SKM-1 (cell line): ENCODE data around the gene CRAT.
"Not testable (repeated sequence)": the region's sequence is repeated elsewhere in the genome, so short reads cannot be mapped to it uniquely, and the experiment has no call there.

ENCODE experiments used
- DNase-seq: peaks from one replicate; lab custom pipeline; 2025; ENCODE audit not compliant: unreplicated experiment; lab: John Stamatoyannopoulos, UW

CRAT gene

GRCh38 chr9:129138476-129139232, 28.1 kb upstream of the CRAT start:
- DNase-seq, result no peak

- DNase-seq, result no peak
These were observed 27.5 kb upstream of the CRAT start for GRCh38 chr9:129138144-129138462.

GRCh38 chr9:129137292-129138143, 26.9 kb upstream of the CRAT start:
- DNase-seq, result no peak

- DNase-seq, result no peak
These were observed 25.9 kb upstream of the CRAT start for GRCh38 chr9:129136446-129137035.

GRCh38 chr9:129135476-129135875, 24.9 kb upstream of the CRAT start:
- no peak for DNase-seq

GRCh38 chr9:129133082-129133481, 22.5 kb upstream of the CRAT start:
- no peak for DNase-seq

- peak; percentile 52 for DNase-seq
These were observed 20.9 kb upstream of the CRAT start for GRCh38 chr9:129131300-129132145.

- DNase-seq, result no peak
These were observed 20.2 kb upstream of the CRAT start for GRCh38 chr9:129130791-129131190.

- not testable (repeated sequence) for DNase-seq
These were observed 19.7 kb upstream of the CRAT start for GRCh38 chr9:129130271-129130670.

- DNase-seq, result no peak
These were observed 18.1 kb upstream of the CRAT start for GRCh38 chr9:129128689-129129088.

GRCh38 chr9:129126749-129127618, 16.4 kb upstream of the CRAT start:
- DNase-seq, result no peak

- no peak for DNase-seq
These were observed 14.9 kb upstream of the CRAT start for GRCh38 chr9:129125478-129125877.

- DNase-seq, result no peak
These were observed 14.0 kb upstream of the CRAT start for GRCh38 chr9:129124506-129125069.

GRCh38 chr9:129122976-129123375, 12.4 kb upstream of the CRAT start:
- not testable (repeated sequence) for DNase-seq

GRCh38 chr9:129122133-129122532, 11.5 kb upstream of the CRAT start:
- no peak for DNase-seq

- DNase-seq, result no peak
These were observed 10.9 kb upstream of the CRAT start for GRCh38 chr9:129121483-129121882.

- DNase-seq, result no peak
These were observed 8.2 kb upstream of the CRAT start for GRCh38 chr9:129118799-129119198.

GRCh38 chr9:129113645-129114304, 3.2 kb upstream of the CRAT start:
- no peak for DNase-seq

- DNase-seq, result not testable (repeated sequence)
These were observed 1.9 kb upstream of the CRAT start for GRCh38 chr9:129112526-129112925.
